Uterus (tissue), 2 donors: ENCODE results near the gene WDR49.

Experiments
- POLR2A ChIP-seq, 2 donors: fragments of 450-650 bp; IDR thresholded peaks; one replicate each; pipeline ENCODE4 v1.6.1; 2016; ENCODE audit warnings: antibody characterized with exemption in 2 of 2, mild to moderate bottlenecking in 1 of 2, moderate library complexity in 1 of 2
- TF ChIP-seq, protein P1 (sequence below), 4 experiments: fragments of 200-600 bp in 2 of 4; fragments of 450-650 bp in 2 of 4; sonication (generic) in 2 of 4; IDR thresholded peaks; one replicate each; pipeline ENCODE4 v1.5.1; 2016 to 2019; ENCODE audit warnings: antibody characterized with exemption in 4 of 4, mild to moderate bottlenecking in 2 of 4, moderate library complexity in 1 of 4

DNA sequence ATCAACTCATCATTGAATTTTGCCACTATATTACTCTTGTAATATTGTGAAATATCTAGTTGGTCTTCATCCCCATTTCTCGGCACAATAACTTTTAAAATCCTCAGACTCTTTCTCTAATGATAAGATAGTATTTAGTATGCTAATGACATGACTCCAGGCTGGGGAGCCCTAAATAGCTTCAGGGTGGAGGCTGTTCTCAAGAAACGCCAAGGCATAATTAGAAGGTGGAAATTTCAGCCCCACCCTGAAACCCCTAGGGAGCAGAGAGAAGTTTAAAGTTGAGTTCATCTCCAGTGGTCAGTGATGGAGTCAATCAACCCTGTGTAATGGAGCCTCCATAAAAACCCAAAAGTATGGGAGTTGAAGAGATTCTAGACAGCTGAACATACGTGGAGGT, 98.8 kb downstream of the WDR49 start:
- TF ChIP-seq, protein P1, sequence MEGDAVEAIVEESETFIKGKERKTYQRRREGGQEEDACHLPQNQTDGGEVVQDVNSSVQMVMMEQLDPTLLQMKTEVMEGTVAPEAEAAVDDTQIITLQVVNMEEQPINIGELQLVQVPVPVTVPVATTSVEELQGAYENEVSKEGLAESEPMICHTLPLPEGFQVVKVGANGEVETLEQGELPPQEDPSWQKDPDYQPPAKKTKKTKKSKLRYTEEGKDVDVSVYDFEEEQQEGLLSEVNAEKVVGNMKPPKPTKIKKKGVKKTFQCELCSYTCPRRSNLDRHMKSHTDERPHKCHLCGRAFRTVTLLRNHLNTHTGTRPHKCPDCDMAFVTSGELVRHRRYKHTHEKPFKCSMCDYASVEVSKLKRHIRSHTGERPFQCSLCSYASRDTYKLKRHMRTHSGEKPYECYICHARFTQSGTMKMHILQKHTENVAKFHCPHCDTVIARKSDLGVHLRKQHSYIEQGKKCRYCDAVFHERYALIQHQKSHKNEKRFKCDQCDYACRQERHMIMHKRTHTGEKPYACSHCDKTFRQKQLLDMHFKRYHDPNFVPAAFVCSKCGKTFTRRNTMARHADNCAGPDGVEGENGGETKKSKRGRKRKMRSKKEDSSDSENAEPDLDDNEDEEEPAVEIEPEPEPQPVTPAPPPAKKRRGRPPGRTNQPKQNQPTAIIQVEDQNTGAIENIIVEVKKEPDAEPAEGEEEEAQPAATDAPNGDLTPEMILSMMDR (IDR thresholded peaks at IDR 0.05): no peak
- TF ChIP-seq POLR2A (IDR thresholded peaks at IDR 0.05): no peak
